ENCODE results near the gene ZNF577. TPM values are rescaled to one million over a fixed set of nuclear protein-coding genes. Genes with fewer than 3 reads are reported as not detected.
A peak's percentile ranks its signal among the peaks of the same experiment; 100 is the strongest.

ZNF577 gene
- total RNA-seq, result 10 to 100 TPM; 10.5 to 26.4 (median 11.7) TPM

GRCh38 chr19:51887522-51888498 is at the start of gene ZNF577:
Gene ZNF577 (minus strand): TSS chr19:51887951. CDS start chr19:51880382, 7,569 bp downstream.
- peak; percentile 92 for DNase-seq
- Histone ChIP-seq H3K9me3 (peaks cover 63 to 66% of the 10 kb centered on the region in 2 donors), H3K4me1 (peaks cover 0 to 11% (median 6%) of the 10 kb centered on the region in 4 donors), H3K27ac (peak within 1 kb of the TSS; percentile 78 to 90 (median 80)), H3K36me3 (peaks cover 8 to 51% (median 16%) of the 10 kb centered on the region in 4 donors), H3K4me3 (peak within 1 kb of the TSS; percentile 41 to 93 (median 72)), H3K27me3 (no peaks in the 10 kb centered on the region)
- TF ChIP-seq POLR2AphosphoS5 (IDR thresholded peaks at IDR 0.05), result peak; percentile 65 to 85 (median 77)
- TF ChIP-seq EP300 (IDR thresholded peaks at IDR 0.05; ENCODE audit: low read depth), result no peak
- WGBS, 2 donors (ENCODE audit: low coverage in 1 of 2), result 20 to 35% methylated on average over 8 to 48 of the region's 56 CpGs
- intact Hi-C loops (cut with DNase I; ENCODE audit: low total_unique reads) (no loop called here), in situ Hi-C loops (cut with MboI; ENCODE audit: low pct_ligation_motif_present in 1 of 4, low pct_unique_long_range_greater_than_20kb in 1 of 4, low sequenced_read_pairs in 3 of 4) (no loop called here)

- intact Hi-C loops (cut with DNase I; ENCODE audit: low total_unique reads) (no loop called here), in situ Hi-C loops (cut with MboI; ENCODE audit: low pct_ligation_motif_present in 1 of 4, low pct_unique_long_range_greater_than_20kb in 1 of 4, low sequenced_read_pairs in 3 of 4) (no loop called here)
- H3K4me1 ChIP-seq, result peaks cover 0 to 8% (median 5%) of the 10 kb centered on the region in 4 donors
- H3K4me3 ChIP-seq, result no peak overlapping the region
- peaks cover 29 to 45% of the 10 kb centered on the region in 2 donors for H3K9me3 ChIP-seq
- no peak overlapping the region for H3K27ac ChIP-seq
- no peaks in the 10 kb centered on the region for H3K27me3 ChIP-seq
- H3K36me3 ChIP-seq, result peaks cover 1 to 74% (median 35%) of the 10 kb centered on the region in 4 donors
- WGBS, 2 donors (ENCODE audit: low coverage in 1 of 2), result 96 to 100% methylated on average over 3 to 8 of the region's 8 CpGs
- TF ChIP-seq POLR2A (IDR thresholded peaks at IDR 0.05) (no peak), CTCF (IDR thresholded peaks at IDR 0.05) (no peak), EP300 (IDR thresholded peaks at IDR 0.05; ENCODE audit: low read depth) (no peak), POLR2AphosphoS5 (IDR thresholded peaks at IDR 0.05) (no peak)
- no peak for DNase-seq
Observed at GRCh38 chr19:51931921-51932320, 44.2 kb upstream of the ZNF577 start.

- H3K27me3 ChIP-seq, result no peaks in the 10 kb centered on the region
- no peak for TF ChIP-seq POLR2AphosphoS5 (IDR thresholded peaks at IDR 0.05)
- TF ChIP-seq POLR2A (IDR thresholded peaks at IDR 0.05), result no peak
- TF ChIP-seq EP300 (IDR thresholded peaks at IDR 0.05; ENCODE audit: low read depth), result no peak
- no peak for TF ChIP-seq CTCF (IDR thresholded peaks at IDR 0.05)
- peaks cover 24 to 27% of the 10 kb centered on the region in 2 donors for H3K9me3 ChIP-seq
- intact Hi-C loops (cut with DNase I; ENCODE audit: low total_unique reads) (no loop called here), in situ Hi-C loops (cut with MboI; ENCODE audit: low pct_ligation_motif_present in 1 of 4, low pct_unique_long_range_greater_than_20kb in 1 of 4, low sequenced_read_pairs in 3 of 4) (no loop called here)
- peaks cover 0 to 35% (median 15%) of the 10 kb centered on the region in 4 donors for H3K36me3 ChIP-seq
- H3K4me3 ChIP-seq, result peak overlapping the region; percentile 79 to 90 (median 86)
- 32 to 50% methylated on average over 7 to 13 of the region's 13 CpGs for WGBS, 2 donors (ENCODE audit: low coverage in 1 of 2)
- H3K27ac ChIP-seq, result peak overlapping the region in 3 of 4 donors; percentile 85 to 89 (median 86)
- DNase-seq, result no peak
- H3K4me1 ChIP-seq, result peaks cover 0 to 12% (median 6%) of the 10 kb centered on the region in 4 donors
Observed at GRCh38 chr19:51927859-51928258, 40.1 kb upstream of the ZNF577 start.

- 0 to 1% methylated on average over 10 to 51 of the region's 52 CpGs for WGBS, 2 donors (ENCODE audit: low coverage in 1 of 2)
- Histone ChIP-seq H3K4me3 (peak within 1 kb of the TSS; percentile 79 to 90 (median 86)), H3K27me3 (no peaks in the 10 kb centered on the region), H3K27ac (peak within 1 kb of the TSS; percentile 85 to 89 (median 86)), H3K36me3 (peaks cover 0 to 28% (median 12%) of the 10 kb centered on the region in 4 donors), H3K9me3 (peaks cover 25 to 35% of the 10 kb centered on the region in 2 donors), H3K4me1 (peaks cover 0 to 12% (median 6%) of the 10 kb centered on the region in 4 donors)
- in situ Hi-C loops (cut with MboI; ENCODE audit: low pct_ligation_motif_present in 1 of 4, low pct_unique_long_range_greater_than_20kb in 1 of 4, low sequenced_read_pairs in 3 of 4) (no loop called here), intact Hi-C loops (cut with DNase I; ENCODE audit: low total_unique reads) (no loop called here)
- TF ChIP-seq POLR2AphosphoS5 (IDR thresholded peaks at IDR 0.05) (peak in 2 of 3 donors; percentile 45), CTCF (IDR thresholded peaks at IDR 0.05) (peak in 4 of 5 experiments; percentile 16 to 36 (median 19)), POLR2A (IDR thresholded peaks at IDR 0.05) (no peak)
- peak; percentile 91 for DNase-seq
Observed at GRCh38 chr19:51926784-51927741, 39.3 kb upstream of the ZNF577 start, which contains the start of gene ZNF613. Gene ZNF613 (plus strand): TSS chr19:51927472. CDS start chr19:51936221, 8,749 bp downstream.

Measured in transverse colon (tissue), 4 donors.